HEK293 (cell line): ENCODE results near the gene RTKN2.

Source experiments
- CTCF ChIA-PET: fragments of 350-600 bp; formaldehyde crosslinking; extraction: SDS; loops from one replicate; lab custom pipeline; 2021; ENCODE audit warnings: antibody characterized with exemption; lab: Yijun Ruan, JAX
- POLR2A ChIA-PET: fragments of 300-600 bp; formaldehyde crosslinking; extraction: SDS; loops from one replicate; lab custom pipeline; 2020; ENCODE audit warnings: antibody characterized with exemption, inconsistent platforms; lab: Yijun Ruan, JAX
- H3K27ac ChIP-seq: fragments of 200-500 bp; sonication (Bioruptor generic); 2 replicates; pipeline ENCODE4 v1.5.1; 2014; ENCODE audit warnings: low read depth, low read length, control low read depth, inconsistent platforms; ENCODE audit errors: extremely low read depth
- H3K36me3 ChIP-seq, 2 experiments: fragments of 200-500 bp in 1 of 2; sonication (Bioruptor generic) in 1 of 2; 1 replicate in 1 of 2; 2 replicates in 1 of 2; pipeline ENCODE4 v1.5.1; 2014 to 2017; ENCODE audit warnings: inconsistent platforms in 2 of 2, low read length in 2 of 2; ENCODE audit not compliant: control insufficient read depth in 2 of 2, insufficient read depth in 1 of 2
- H3K4me1 ChIP-seq: fragments of 200-500 bp; sonication (Bioruptor generic); 2 replicates; pipeline ENCODE4 v1.5.1; 2014; ENCODE audit warnings: mild to moderate bottlenecking, low read length, inconsistent platforms; ENCODE audit not compliant: control insufficient read depth, insufficient read depth
- H3K4me3 ChIP-seq: 2 replicates; pipeline ENCODE4 v1.5.1; 2011; ENCODE audit warnings: low read depth, mild to moderate bottlenecking, control low read depth, low read length, moderate library complexity
- H3K9me3 ChIP-seq: fragments of 200-500 bp; sonication (Bioruptor generic); 2 replicates; pipeline ENCODE4 v1.5.1; 2014; ENCODE audit warnings: low read depth, low read length, inconsistent platforms; ENCODE audit not compliant: control insufficient read depth, insufficient read depth
- KLF8 ChIP-seq: fragments of 450-650 bp; formaldehyde crosslinking; IDR thresholded peaks from 2 replicates; pipeline ENCODE4 v1.5.1; 2016; ENCODE audit warnings: missing biosample characterization, missing genetic modification characterization
- SALL2 ChIP-seq: fragments of 450-650 bp; formaldehyde crosslinking; IDR thresholded peaks from 2 replicates; pipeline ENCODE4 v1.5.0; 2017; ENCODE audit warnings: missing biosample characterization, mild to moderate bottlenecking, missing genetic modification characterization, borderline replicate concordance
- ZNF530 ChIP-seq: fragments of 450-650 bp; formaldehyde crosslinking; IDR thresholded peaks from 2 replicates; pipeline ENCODE4 v1.5.1; 2016; ENCODE audit warnings: low read depth, missing biosample characterization, missing genetic modification characterization
- TF ChIP-seq, protein P1 (sequence below): fragments of 450-650 bp; formaldehyde crosslinking; IDR thresholded peaks from 2 replicates; pipeline ENCODE4 v1.5.1; 2016; ENCODE audit warnings: missing biosample characterization, missing genetic modification characterization, low read depth

RTKN2 gene

DNA sequence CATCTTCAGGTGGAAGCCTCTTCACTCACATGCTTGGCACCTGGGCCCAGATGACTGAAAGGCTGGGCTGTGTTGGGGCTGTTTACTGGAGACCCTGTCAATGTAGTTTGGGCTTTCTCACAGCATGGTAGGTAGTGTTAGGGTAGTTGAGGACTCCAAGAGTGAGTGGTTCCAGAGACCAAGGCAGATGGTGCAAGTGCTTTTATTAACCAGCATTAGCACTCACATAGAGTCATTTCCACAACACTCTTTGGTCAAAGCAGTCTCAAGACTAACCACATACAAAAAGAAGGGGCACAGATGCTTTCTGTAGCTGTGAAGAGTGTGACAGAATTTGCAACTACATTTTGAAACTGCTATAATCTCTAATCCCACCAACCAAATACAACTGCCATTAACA lies 135.0 kb downstream of the RTKN2 start:
- Histone ChIP-seq H3K4me3 (no peak overlapping the region), H3K36me3 (no peaks in the 10 kb centered on the region), H3K27ac (no peak overlapping the region), H3K4me1 (no peaks in the 10 kb centered on the region), H3K9me3 (no peaks in the 10 kb centered on the region)
- TF ChIP-seq SALL2 (tag by site-specific recombination) (no peak), ZNF530 (tag by site-specific recombination) (no peak), KLF8 (tag by site-specific recombination) (no peak)
- TF ChIP-seq, protein P1, sequence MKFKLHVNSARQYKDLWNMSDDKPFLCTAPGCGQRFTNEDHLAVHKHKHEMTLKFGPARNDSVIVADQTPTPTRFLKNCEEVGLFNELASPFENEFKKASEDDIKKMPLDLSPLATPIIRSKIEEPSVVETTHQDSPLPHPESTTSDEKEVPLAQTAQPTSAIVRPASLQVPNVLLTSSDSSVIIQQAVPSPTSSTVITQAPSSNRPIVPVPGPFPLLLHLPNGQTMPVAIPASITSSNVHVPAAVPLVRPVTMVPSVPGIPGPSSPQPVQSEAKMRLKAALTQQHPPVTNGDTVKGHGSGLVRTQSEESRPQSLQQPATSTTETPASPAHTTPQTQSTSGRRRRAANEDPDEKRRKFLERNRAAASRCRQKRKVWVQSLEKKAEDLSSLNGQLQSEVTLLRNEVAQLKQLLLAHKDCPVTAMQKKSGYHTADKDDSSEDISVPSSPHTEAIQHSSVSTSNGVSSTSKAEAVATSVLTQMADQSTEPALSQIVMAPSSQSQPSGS (tag by site-specific recombination), result no peak
- ChIA-PET POLR2A (no interaction called here), CTCF (no interaction called here)
